Upper lobe of left lung (tissue), 6 donors: ENCODE measurements around the gene TMEM184B. TPM values are rescaled to one million over a fixed set of nuclear protein-coding genes. Genes with fewer than 3 reads are reported as not detected.

ENCODE experiments used
- ATAC-seq, 2 donors: fragments of 200-7000 bp; cut with Tn5 transposase; one replicate each; pipeline ENCODE4 v1.9.1; 2022; ENCODE audit warnings: mild to moderate bottlenecking in 2 of 2, moderate library complexity in 2 of 2; ENCODE audit not compliant: low FRiP score in 2 of 2
- DNase-seq, 2 donors: peaks; one replicate each; pipeline ENCODE4 v3.0.0-alpha.2; 2019 to 2020
- H3K27ac ChIP-seq, 4 donors: fragments of 200-600 bp; sonication (generic); one replicate each; pipeline ENCODE4 v1.5.1; 2016 to 2019
- H3K27me3 ChIP-seq, 4 donors: fragments of 200-600 bp; sonication (generic); one replicate each; pipeline ENCODE4 v1.5.1; 2017 to 2019
- H3K36me3 ChIP-seq, 4 donors: fragments of 200-600 bp; sonication (generic); one replicate each; pipeline ENCODE4 v1.5.1; 2016 to 2019
- H3K4me1 ChIP-seq, 4 donors: fragments of 200-600 bp; sonication (generic); one replicate each; pipeline ENCODE4 v1.5.1; 2018 to 2019
- H3K4me3 ChIP-seq, 4 donors: fragments of 200-600 bp; sonication (generic); one replicate each; pipeline ENCODE4 v1.5.1; 2017 to 2019; ENCODE audit warnings: mild to moderate bottlenecking in 2 of 4, moderate library complexity in 1 of 4
- H3K9me3 ChIP-seq, 4 donors: fragments of 200-600 bp; sonication (generic); one replicate each; pipeline ENCODE4 v1.5.1; 2018 to 2019
- EP300 ChIP-seq, 4 donors: sonication (generic); formaldehyde crosslinking; IDR thresholded peaks; one replicate each; pipeline ENCODE4 v1.5.1; 2017; ENCODE audit warnings: antibody characterized with exemption in 4 of 4, control low read depth in 2 of 4
- POLR2A ChIP-seq, 4 donors: fragments of 450-650 bp; IDR thresholded peaks; one replicate each; pipeline ENCODE4 v1.5.1; 2016 to 2017; ENCODE audit warnings: antibody characterized with exemption in 4 of 4, mild to moderate bottlenecking in 2 of 4
- POLR2AphosphoS5 ChIP-seq, 2 donors: sonication (generic); formaldehyde crosslinking; IDR thresholded peaks; one replicate each; pipeline ENCODE4 v1.5.1; 2017; ENCODE audit warnings: antibody characterized with exemption in 2 of 2
- WGBS, 2 donors: methylation state at CpG; one replicate each; pipeline ENCODE4 v1.1.5; 2017 to 2018; 5-methylcytosine and 5-hydroxymethylcytosine counted together
- total RNA-seq, 6 donors: library from RNA; depleted of rRNA in 4 of 6; stranded (reverse); fragments of >200 nt in 4 of 6; gene quantifications; one replicate each; pipeline versions ENCODE4 v1.1.0 to v1.2.1, GENCODE V29; 2016 to 2021
- TF ChIP-seq, protein P1 (sequence below), 6 experiments: fragments of 450-650 bp in 4 of 6; fragments of 200-600 bp in 2 of 6; sonication (generic) in 2 of 6; IDR thresholded peaks; one replicate each; pipeline ENCODE4 v1.5.1; 2016 to 2019; ENCODE audit warnings: antibody characterized with exemption in 6 of 6
- donor health status: DM: no; HTN: no; CAD: no; lungs with moderate emphysema.
- donor health status: DM: no; HTN: yes; CAD: no; lungs with severe emphysema.

The TMEM184B gene
- total RNA-seq, 6 donors from 2014 or later: 47.5 to 141 (median 72.1) TPM

GRCh38 chr22:38220653-38221386 is 52.0 kb downstream of the TMEM184B start:
- WGBS, 2 donors: 90 to 91% methylated on average over 17 to 18 of the region's 22 CpGs
- ATAC-seq: no peak

DNA sequence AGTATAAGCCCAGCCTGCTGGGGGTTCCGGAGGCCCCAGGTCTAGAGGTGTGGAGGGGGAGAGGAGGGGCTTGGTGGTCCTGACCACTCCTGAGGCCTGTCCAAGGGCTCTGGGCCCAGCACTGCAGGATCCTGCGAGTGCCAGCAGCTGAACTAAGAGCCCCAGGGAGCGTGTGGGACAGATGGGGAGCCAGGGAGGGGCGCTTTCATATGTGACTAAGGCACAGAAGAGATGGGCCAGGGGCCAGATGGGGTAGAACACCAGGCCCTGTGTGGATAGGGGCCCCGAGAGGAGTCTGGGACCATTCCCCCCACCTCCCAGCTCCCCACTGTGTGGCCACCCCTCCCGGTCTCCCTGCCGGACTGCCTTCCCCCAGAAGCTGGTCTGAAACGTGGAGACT is 52.6 kb downstream of the TMEM184B start:
- ATAC-seq (peak in 1 of 2 donors; percentile 8), DNase-seq (no peak)
- Histone ChIP-seq H3K4me3 (no peak overlapping the region), H3K27me3 (no peaks in the 10 kb centered on the region), H3K36me3 (peaks cover 5 to 59% (median 36%) of the 10 kb centered on the region in 4 donors), H3K27ac (peak overlapping the region; percentile 77 to 92 (median 91)), H3K9me3 (no peaks in the 10 kb centered on the region), H3K4me1 (peaks cover 32 to 54% (median 50%) of the 10 kb centered on the region in 4 donors)
- no peak for TF ChIP-seq EP300 (IDR thresholded peaks at IDR 0.05)
- TF ChIP-seq POLR2AphosphoS5 (IDR thresholded peaks at IDR 0.05): no peak
- no peak for TF ChIP-seq POLR2A (IDR thresholded peaks at IDR 0.05)
- TF ChIP-seq, protein P1, sequence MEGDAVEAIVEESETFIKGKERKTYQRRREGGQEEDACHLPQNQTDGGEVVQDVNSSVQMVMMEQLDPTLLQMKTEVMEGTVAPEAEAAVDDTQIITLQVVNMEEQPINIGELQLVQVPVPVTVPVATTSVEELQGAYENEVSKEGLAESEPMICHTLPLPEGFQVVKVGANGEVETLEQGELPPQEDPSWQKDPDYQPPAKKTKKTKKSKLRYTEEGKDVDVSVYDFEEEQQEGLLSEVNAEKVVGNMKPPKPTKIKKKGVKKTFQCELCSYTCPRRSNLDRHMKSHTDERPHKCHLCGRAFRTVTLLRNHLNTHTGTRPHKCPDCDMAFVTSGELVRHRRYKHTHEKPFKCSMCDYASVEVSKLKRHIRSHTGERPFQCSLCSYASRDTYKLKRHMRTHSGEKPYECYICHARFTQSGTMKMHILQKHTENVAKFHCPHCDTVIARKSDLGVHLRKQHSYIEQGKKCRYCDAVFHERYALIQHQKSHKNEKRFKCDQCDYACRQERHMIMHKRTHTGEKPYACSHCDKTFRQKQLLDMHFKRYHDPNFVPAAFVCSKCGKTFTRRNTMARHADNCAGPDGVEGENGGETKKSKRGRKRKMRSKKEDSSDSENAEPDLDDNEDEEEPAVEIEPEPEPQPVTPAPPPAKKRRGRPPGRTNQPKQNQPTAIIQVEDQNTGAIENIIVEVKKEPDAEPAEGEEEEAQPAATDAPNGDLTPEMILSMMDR (IDR thresholded peaks at IDR 0.05): no peak
- 89 to 100% methylated on average over 2 to 8 of the region's 8 CpGs for WGBS, 2 donors

More at GRCh38 chr22:38220653-38221386, 52.0 kb downstream of the TMEM184B start:
- H3K9me3 ChIP-seq: no peaks in the 10 kb centered on the region
- peaks cover 32 to 51% (median 50%) of the 10 kb centered on the region in 4 donors for H3K4me1 ChIP-seq
- DNase-seq: no peak
- no peak overlapping the region for H3K4me3 ChIP-seq
- TF ChIP-seq EP300 (IDR thresholded peaks at IDR 0.05) (no peak), POLR2AphosphoS5 (IDR thresholded peaks at IDR 0.05) (no peak), POLR2A (IDR thresholded peaks at IDR 0.05) (no peak)
- TF ChIP-seq, protein P1 (IDR thresholded peaks at IDR 0.05): no peak
- H3K36me3 ChIP-seq: peaks cover 6 to 59% (median 41%) of the 10 kb centered on the region in 4 donors
- peak overlapping the region; percentile 77 to 92 (median 91) for H3K27ac ChIP-seq
- H3K27me3 ChIP-seq: no peaks in the 10 kb centered on the region

- no peak overlapping the region for H3K4me3 ChIP-seq
- no peaks in the 10 kb centered on the region for H3K27me3 ChIP-seq
- DNase-seq (no peak), ATAC-seq (no peak)
- no peaks in the 10 kb centered on the region for H3K9me3 ChIP-seq
- WGBS, 2 donors: 77 to 85% methylated on average over 4 to 9 of the region's 10 CpGs
- H3K36me3 ChIP-seq: peaks cover 0 to 59% (median 32%) of the 10 kb centered on the region in 4 donors
- TF ChIP-seq EP300 (IDR thresholded peaks at IDR 0.05) (no peak), POLR2A (IDR thresholded peaks at IDR 0.05) (no peak), POLR2AphosphoS5 (IDR thresholded peaks at IDR 0.05) (no peak)
- TF ChIP-seq, protein P1 (IDR thresholded peaks at IDR 0.05): no peak
- H3K4me1 ChIP-seq: peaks cover 32 to 59% (median 51%) of the 10 kb centered on the region in 4 donors
- peak overlapping the region; percentile 77 to 92 (median 91) for H3K27ac ChIP-seq
Observed at GRCh38 chr22:38219632-38220031, 53.2 kb downstream of the TMEM184B start.

- Histone ChIP-seq H3K4me3 (no peak overlapping the region), H3K9me3 (no peaks in the 10 kb centered on the region), H3K27me3 (no peaks in the 10 kb centered on the region), H3K36me3 (peaks cover 0 to 59% (median 27%) of the 10 kb centered on the region in 4 donors), H3K27ac (peak overlapping the region; percentile 77 to 92 (median 91)), H3K4me1 (peaks cover 37 to 66% (median 57%) of the 10 kb centered on the region in 4 donors)
- TF ChIP-seq, protein P1 (IDR thresholded peaks at IDR 0.05): no peak
- TF ChIP-seq POLR2AphosphoS5 (IDR thresholded peaks at IDR 0.05) (peak; percentile 86 to 88), POLR2A (IDR thresholded peaks at IDR 0.05) (peak in 1 of 4 donors; percentile 25), EP300 (IDR thresholded peaks at IDR 0.05) (peak in 2 of 4 donors; percentile 96 to 98)
- DNase-seq: peak; percentile 88 to 90
- WGBS, 2 donors: 37 to 53% methylated on average over 15 to 24 of the region's 25 CpGs
- peak; percentile 71 to 88 for ATAC-seq
Observed at GRCh38 chr22:38218661-38219622, 53.9 kb downstream of the TMEM184B start.
